ENCODE results near the gene TBL1X. TPM values are rescaled to one million over a fixed set of nuclear protein-coding genes. Genes with fewer than 3 reads are reported as not detected.

Gene TBL1X
- total and polyA plus RNA-seq, 12 donors, result 1.8 to 14.1 (median 9.8) TPM

- H3K4me3 ChIP-seq, result no peak overlapping the region
- H3K36me3 ChIP-seq, result no peaks in the 10 kb centered on the region
- H3K27ac ChIP-seq, result no peak overlapping the region
- 74 to 79% methylated on average over 4 of the region's 4 CpGs for WGBS, 2 donors
- ATAC-seq, result no peak
- intact Hi-C loops (cut with DNase I), result no loop called here
- no peaks in the 10 kb centered on the region for H3K27me3 ChIP-seq
- no peak for DNase-seq
- no peaks in the 10 kb centered on the region for H3K9me3 ChIP-seq
- no peak for TF ChIP-seq CTCF (IDR thresholded peaks at IDR 0.05)
- H3K4me1 ChIP-seq, result peaks cover 0 to 16% (median 0%) of the 10 kb centered on the region in 9 donors
These were observed 147.3 kb downstream of the TBL1X start for GRCh38 chrX:9612146-9612505.

- no peaks in the 10 kb centered on the region for H3K9me3 ChIP-seq
- no peak for DNase-seq
- TF ChIP-seq CTCF (IDR thresholded peaks at IDR 0.05), result no peak
- 47 to 50% methylated on average over 1 of the region's 1 CpG for WGBS, 2 donors
- no peak overlapping the region for H3K4me3 ChIP-seq
- peaks cover 0 to 16% (median 0%) of the 10 kb centered on the region in 9 donors for H3K4me1 ChIP-seq
- no peak for ATAC-seq
- intact Hi-C loops (cut with DNase I), result no loop called here
- H3K27me3 ChIP-seq, result no peaks in the 10 kb centered on the region
- no peak overlapping the region for H3K27ac ChIP-seq
- no peaks in the 10 kb centered on the region for H3K36me3 ChIP-seq
These were observed 149.2 kb downstream of the TBL1X start for GRCh38 chrX:9614016-9614415.

GRCh38 chrX:9619133-9619532 is 154.3 kb downstream of the TBL1X start:
- Histone ChIP-seq H3K36me3 (no peaks in the 10 kb centered on the region), H3K4me1 (no peaks in the 10 kb centered on the region), H3K27me3 (no peaks in the 10 kb centered on the region), H3K27ac (no peak overlapping the region), H3K9me3 (no peaks in the 10 kb centered on the region), H3K4me3 (no peak overlapping the region)
- no peak for ATAC-seq
- intact Hi-C loops (cut with DNase I), result no loop called here
- WGBS, 2 donors, result 97 to 98% methylated on average over 5 of the region's 5 CpGs
- DNase-seq, result no peak
- TF ChIP-seq CTCF (IDR thresholded peaks at IDR 0.05), result no peak

GRCh38 chrX:9619581-9619980 is 154.7 kb downstream of the TBL1X start:
- Histone ChIP-seq H3K4me3 (no peak overlapping the region), H3K9me3 (no peaks in the 10 kb centered on the region), H3K4me1 (no peaks in the 10 kb centered on the region), H3K36me3 (no peaks in the 10 kb centered on the region), H3K27ac (no peak overlapping the region), H3K27me3 (no peaks in the 10 kb centered on the region)
- DNase-seq (no peak), ATAC-seq (no peak)
- intact Hi-C loops (cut with DNase I), result no loop called here
- 96 to 98% methylated on average over 10 to 12 of the region's 12 CpGs for WGBS, 2 donors
- TF ChIP-seq CTCF (IDR thresholded peaks at IDR 0.05), result no peak

- Histone ChIP-seq H3K4me1 (no peaks in the 10 kb centered on the region), H3K4me3 (no peak overlapping the region), H3K9me3 (no peaks in the 10 kb centered on the region), H3K27ac (no peak overlapping the region), H3K27me3 (peaks cover 0 to 6% (median 0%) of the 10 kb centered on the region in 7 donors), H3K36me3 (no peaks in the 10 kb centered on the region)
- WGBS, 2 donors, result 97 to 98% methylated on average over 3 of the region's 3 CpGs
- ATAC-seq, result no peak
- intact Hi-C loops (cut with DNase I), result no loop called here
- DNase-seq, result no peak
- no peak for TF ChIP-seq CTCF (IDR thresholded peaks at IDR 0.05)
These were observed 157.3 kb downstream of the TBL1X start for GRCh38 chrX:9622128-9622527.
